ENCODE measurements around the gene TLE3.

DNA sequence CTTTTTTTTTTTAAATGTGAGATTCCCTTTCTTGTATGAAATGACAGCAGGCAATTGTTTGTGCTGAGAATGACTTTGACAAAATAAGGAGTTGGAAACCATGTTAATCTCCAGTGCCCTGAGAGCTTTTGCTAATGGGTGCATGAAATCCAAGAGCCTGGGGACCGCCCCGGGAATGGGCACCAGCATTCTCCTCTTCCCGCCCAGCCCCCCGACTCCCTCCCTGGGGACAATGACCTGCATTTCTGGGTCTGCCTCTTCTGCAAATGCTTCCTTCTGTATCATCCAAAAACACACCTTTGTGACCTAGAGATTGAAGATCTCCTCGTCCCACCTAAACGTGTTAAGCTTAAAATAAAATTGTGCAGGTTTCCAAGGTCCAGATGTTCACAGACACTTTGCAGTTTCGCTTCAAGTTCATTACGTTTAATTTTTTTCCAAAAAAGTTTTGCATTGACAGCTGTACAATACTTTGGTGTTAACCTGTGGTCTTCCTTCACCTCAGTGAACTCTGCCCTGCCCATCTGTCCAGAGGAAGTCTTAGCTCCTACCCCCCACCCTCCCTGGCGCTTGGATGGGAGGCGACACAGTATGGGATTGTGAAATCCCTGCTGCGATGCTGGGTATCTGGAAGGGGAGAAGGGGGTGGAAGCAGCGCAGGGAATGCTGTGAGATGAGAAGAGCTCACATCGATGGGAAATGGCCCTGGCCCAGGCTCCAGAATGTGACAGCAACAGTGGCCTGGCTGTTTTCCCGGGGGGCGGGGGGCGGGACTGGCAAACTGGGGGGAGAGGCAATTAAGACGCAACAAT is 50.1 kb downstream of the TLE3 start:
- TF ChIP-seq ZNF274 (IDR thresholded peaks at IDR 0.05; ENCODE audit: low read depth, low read length) (no peak), SUZ12 (IDR thresholded peaks at IDR 0.05; ENCODE audit: extremely low read depth, insufficient read depth, insufficient read length) (no peak), YY1 (IDR thresholded peaks at IDR 0.05; ENCODE audit: insufficient read depth, insufficient read length) (no peak)
